H1 (cell line): ENCODE results near the gene RNASEH2C. TPM values are rescaled to one million over a fixed set of nuclear protein-coding genes. Genes with fewer than 3 reads are reported as not detected.

Experiments used
- CTCF ChIA-PET: fragments of 300-600 bp; sonication (Branson Sonifier 250); formaldehyde crosslinking; loops from one replicate; lab custom pipeline; 2021; ENCODE audit not compliant: partially characterized antibody; lab: Charles Lee
- POLR2A ChIA-PET: fragments of 300-600 bp; sonication (Branson Sonifier 250); formaldehyde crosslinking; loops from one replicate; lab custom pipeline; 2021; ENCODE audit warnings: inconsistent platforms; ENCODE audit not compliant: partially characterized antibody; lab: Charles Lee
- DNase-seq, 2 experiments: peaks; one replicate each; pipeline versions ENCODE4 v3.0.0 to v3.0.0-alpha.2; 2010 to 2022; ENCODE audit warnings: low spot score in 2 of 2, low read depth in 1 of 2, mixed read lengths in 1 of 2
- FAIRE-seq: peaks from 2 replicates; lab custom pipeline; 2011; peaks lifted over from hg19 to GRCh38; lab: Jason Lieb, UNC
- H2AFZ ChIP-seq: 2 replicates; pipeline ENCODE4 v1.8.1; 2012; ENCODE audit warnings: low read length, inconsistent platforms
- H2AK5ac ChIP-seq: 2 replicates; pipeline ENCODE4 v1.6.1; 2013; ENCODE audit warnings: low read depth, low read length
- H2BK120ac ChIP-seq: replicated peaks from 2 replicates; pipeline ENCODE3; 2013; ENCODE audit warnings: low read depth, low read length, inconsistent platforms
- H2BK12ac ChIP-seq: 2 replicates; pipeline ENCODE4 v1.6.1; 2013; ENCODE audit warnings: low read depth, low read length
- H2BK15ac ChIP-seq: 2 replicates; pipeline ENCODE4 v1.6.1; 2013; ENCODE audit warnings: low read length
- H2BK20ac ChIP-seq: 2 replicates; pipeline ENCODE4 v1.6.1; 2013; ENCODE audit warnings: low read length
- H2BK5ac ChIP-seq: 2 replicates; pipeline ENCODE4 v1.6.1; 2013; ENCODE audit warnings: low read depth, low read length
- H3K14ac ChIP-seq: 2 replicates; pipeline ENCODE4 v1.6.1; 2013; ENCODE audit warnings: inconsistent platforms; ENCODE audit not compliant: insufficient read length
- H3K18ac ChIP-seq: 2 replicates; pipeline ENCODE4 v1.6.1; 2013; ENCODE audit warnings: low read length; ENCODE audit errors: extremely low read depth
- H3K23ac ChIP-seq: 2 replicates; pipeline ENCODE4 v1.6.1; 2013; ENCODE audit warnings: inconsistent platforms; ENCODE audit not compliant: insufficient read length
- H3K23me2 ChIP-seq: 2 replicates; pipeline ENCODE4 v1.6.1; 2013; ENCODE audit warnings: low read depth, low read length
- H3K27ac ChIP-seq: 2 replicates; pipeline ENCODE4 v1.6.1; 2011; ENCODE audit warnings: low read depth, low read length, inconsistent platforms
- H3K27me3 ChIP-seq, 4 experiments: replicated peaks in 1 of 4; 1 replicate in 1 of 4; 2 replicates in 3 of 4; pipeline versions ENCODE4 v1.6.1 to v1.8.1; 2011 to 2013; ENCODE audit warnings: low read length in 3 of 4, mild to moderate bottlenecking in 3 of 4, inconsistent platforms in 2 of 4, mixed read lengths in 2 of 4, moderate library complexity in 1 of 4; ENCODE audit not compliant: control insufficient read depth in 3 of 4, insufficient read depth in 3 of 4; ENCODE audit errors: extremely low read depth in 1 of 4
- H3K36me3 ChIP-seq, 4 experiments: 2 replicates each; pipeline versions ENCODE4 v1.6.1 to v1.8.1; 2011 to 2013; ENCODE audit warnings: mild to moderate bottlenecking in 4 of 4, low read length in 3 of 4, moderate library complexity in 2 of 4, control low read depth in 1 of 4, inconsistent platforms in 1 of 4; ENCODE audit not compliant: insufficient read depth in 4 of 4, control insufficient read depth in 2 of 4
- H3K4ac ChIP-seq: replicated peaks from 2 replicates; pipeline ENCODE3; 2013; ENCODE audit warnings: low read length, low read depth, mixed read lengths, inconsistent platforms; ENCODE audit not compliant: insufficient read length
- H3K4me1 ChIP-seq, 4 experiments: replicated peaks in 1 of 4; 1 replicate in 1 of 4; 2 replicates in 3 of 4; pipeline versions ENCODE4 v1.6.1 to v1.8.1; 2011 to 2013; ENCODE audit warnings: low read length in 3 of 4, inconsistent platforms in 2 of 4, mixed read lengths in 1 of 4; ENCODE audit not compliant: insufficient read depth in 4 of 4, control insufficient read depth in 3 of 4
- H3K4me2 ChIP-seq, 2 experiments: 2 replicates each; pipeline versions ENCODE4 v1.6.1 to v1.8.1; 2011 to 2013; ENCODE audit warnings: low read depth in 2 of 2, low read length in 2 of 2, control low read depth in 1 of 2, inconsistent platforms in 1 of 2, mild to moderate bottlenecking in 1 of 2; ENCODE audit not compliant: insufficient read depth in 1 of 2
- H3K4me3 ChIP-seq, 4 experiments: fragments of 200-600, 300-600 bp in 1 of 4; sonication (generic), shearing (Covaris generic), sonication (Bioruptor Twin) in 1 of 4; 2 replicates each; pipeline versions ENCODE4 v1.5.1 to v1.8.1; 2011 to 2016; ENCODE audit warnings: low read length in 4 of 4, low read depth in 3 of 4, control low read depth in 2 of 4, inconsistent platforms in 2 of 4, mild to moderate bottlenecking in 2 of 4, mixed read lengths in 1 of 4, moderate library complexity in 1 of 4; ENCODE audit not compliant: insufficient read depth in 2 of 4; ENCODE audit errors: extremely low read depth in 1 of 4
- H3K56ac ChIP-seq: replicated peaks from 2 replicates; pipeline ENCODE3; 2013; ENCODE audit warnings: low read depth, mild to moderate bottlenecking, mixed read lengths, low read length, inconsistent platforms; ENCODE audit not compliant: insufficient read length
- H3K79me1 ChIP-seq: 2 replicates; pipeline ENCODE4 v1.6.1; 2013; ENCODE audit warnings: low read depth, low read length, control low read depth
- H3K79me2 ChIP-seq, 2 experiments: 2 replicates each; pipeline versions ENCODE4 v1.6.1 to v1.8.1; 2012 to 2013; ENCODE audit warnings: low read length in 2 of 2, mild to moderate bottlenecking in 2 of 2, inconsistent platforms in 1 of 2; ENCODE audit not compliant: insufficient read depth in 2 of 2, control insufficient read depth in 1 of 2
- H3K9ac ChIP-seq, 4 experiments: replicated peaks in 1 of 4; 1 replicate in 1 of 4; 2 replicates in 3 of 4; pipeline versions ENCODE4 v1.6.1 to v1.8.1; 2011 to 2013; ENCODE audit warnings: low read depth in 3 of 4, low read length in 3 of 4, control low read depth in 2 of 4, mild to moderate bottlenecking in 2 of 4, moderate library complexity in 2 of 4, inconsistent platforms in 1 of 4; ENCODE audit errors: extremely low read depth in 1 of 4
- H3K9me3 ChIP-seq, 2 experiments: 2 replicates each; pipeline versions ENCODE4 v1.6.1 to v1.8.1; 2012 to 2013; ENCODE audit warnings: mild to moderate bottlenecking in 2 of 2, moderate library complexity in 2 of 2, control low read depth in 1 of 2, inconsistent platforms in 1 of 2, low read depth in 1 of 2, low read length in 1 of 2, mixed read lengths in 1 of 2; ENCODE audit not compliant: insufficient read depth in 2 of 2
- H4K20me1 ChIP-seq, 2 experiments: replicated peaks in 1 of 2; 2 replicates each; pipeline versions ENCODE3 to v1.8.1; 2011 to 2013; ENCODE audit warnings: inconsistent platforms in 2 of 2, low read length in 2 of 2, mild to moderate bottlenecking in 1 of 2; ENCODE audit not compliant: insufficient read depth in 2 of 2, control insufficient read depth in 1 of 2
- H4K5ac ChIP-seq: 2 replicates; pipeline ENCODE4 v1.6.1; 2013; ENCODE audit warnings: low read length, low read depth, mixed read lengths, inconsistent platforms; ENCODE audit not compliant: insufficient read length
- H4K8ac ChIP-seq: 2 replicates; pipeline ENCODE4 v1.8.0; 2013; ENCODE audit warnings: mild to moderate bottlenecking, moderate library complexity, low read length, inconsistent platforms; ENCODE audit not compliant: insufficient read depth; ENCODE audit errors: extremely low read depth
- H4K91ac ChIP-seq: replicated peaks from 2 replicates; pipeline ENCODE3; 2013; ENCODE audit warnings: low read length, mixed read lengths, inconsistent platforms; ENCODE audit not compliant: insufficient read length
- BCL11A ChIP-seq, 2 experiments: IDR thresholded peaks; one replicate each; pipeline ENCODE4 v1.6.1; 2011; ENCODE audit warnings: low read depth in 2 of 2, low read length in 2 of 2, mild to moderate bottlenecking in 2 of 2
- CEBPB ChIP-seq: IDR thresholded peaks from 2 replicates; pipeline ENCODE4 v1.6.1; 2012; ENCODE audit warnings: low read depth, low read length
- CREB1 ChIP-seq: IDR thresholded peaks from 2 replicates; pipeline ENCODE4 v1.6.1; 2012; ENCODE audit warnings: inconsistent platforms
- RAD21 ChIP-seq, 2 experiments: IDR thresholded peaks in 1 of 2; conservative IDR thresholded peaks in 1 of 2; 2 replicates each; pipeline ENCODE4 v1.6.1; 2011; ENCODE audit warnings: low read depth in 2 of 2, low read length in 2 of 2, improper control_type of control experiment in 1 of 2, inconsistent platforms in 1 of 2, mild to moderate bottlenecking in 1 of 2, moderate library complexity in 1 of 2
- RBBP5 ChIP-seq: IDR thresholded peaks from 2 replicates; pipeline ENCODE4 v1.7.1; 2012; ENCODE audit warnings: low read depth, mild to moderate bottlenecking, inconsistent platforms, low read length, moderate library complexity, borderline replicate concordance
- SAP30 ChIP-seq: fragments of 300-600 bp; sonication (generic); IDR thresholded peaks from 2 replicates; pipeline ENCODE4 v1.7.1; 2012; ENCODE audit warnings: low read length, moderate library complexity, mild to moderate bottlenecking, inconsistent platforms; ENCODE audit not compliant: insufficient read depth, insufficient replicate concordance
- SP2 ChIP-seq: IDR thresholded peaks from 2 replicates; pipeline ENCODE4 v1.6.1; 2012; ENCODE audit warnings: mild to moderate bottlenecking, low read length, inconsistent platforms
- SP4 ChIP-seq: IDR thresholded peaks from 2 replicates; pipeline ENCODE4 v1.6.1; 2012; ENCODE audit warnings: low read length, inconsistent platforms
- SRF ChIP-seq: IDR thresholded peaks from 2 replicates; pipeline ENCODE4 v1.6.1; 2011; ENCODE audit warnings: mild to moderate bottlenecking, low read depth, low read length, moderate library complexity
- TAF1 ChIP-seq: IDR thresholded peaks from 2 replicates; pipeline ENCODE4 v1.6.1; 2011; ENCODE audit warnings: mild to moderate bottlenecking, low read depth, low read length
- USF2 ChIP-seq: IDR thresholded peaks from 2 replicates; pipeline ENCODE4 v1.6.1; 2011; ENCODE audit warnings: low read length, improper control_type of control experiment
- WGBS, 2 experiments: shearing (Covaris generic) in 1 of 2; methylation state at CpG; one replicate each; pipeline versions ENCODE4 v1.1.6 to v1.1.7; 2013 to 2015; ENCODE audit warnings: low lambda C conversion rate in 2 of 2, mixed read lengths in 2 of 2, inconsistent platforms in 1 of 2, low coverage in 1 of 2, missing lambda C conversion rate in 1 of 2; ENCODE audit not compliant: insufficient replicate concordance in 2 of 2, insufficient coverage in 1 of 2, insufficient read length in 1 of 2; ENCODE audit errors: extremely low coverage in 1 of 2, missing lambda C conversion rate in 1 of 2; 5-methylcytosine and 5-hydroxymethylcytosine counted together
- polyA plus RNA-seq, 7 experiments: library from polyadenylated mRNA; depleted of rRNA in 3 of 7; stranded (reverse) in 5 of 7; unstranded in 2 of 7; fragments of >200 nt in 5 of 7; fragments of 200-250 nt in 2 of 7; gene quantifications; 1 replicate in 5 of 7; 2 replicates in 1 of 7; 4 replicates in 1 of 7; pipeline versions ENCODE4 v1.2.1 to v1.2.3, GENCODE V29; 2011 to 2013; ENCODE audit warnings: missing spikeins in 2 of 7, mixed read lengths in 2 of 7
- total RNA-seq: library from RNA; stranded (reverse); fragmentation: NEBNext Ultra II Directional; extraction: Animal tissue kit (Norgen Biotek cat#: 25700); gene quantifications from 2 replicates; pipeline ENCODE4 v1.2.1, GENCODE V29; 2021

Gene RNASEH2C
- total and polyA plus RNA-seq, 2 of the 8 experiments (the other 6 are each of a cell fraction or from before 2014, with no cell fraction given), result 40.2 to 60.3 TPM

DNA sequence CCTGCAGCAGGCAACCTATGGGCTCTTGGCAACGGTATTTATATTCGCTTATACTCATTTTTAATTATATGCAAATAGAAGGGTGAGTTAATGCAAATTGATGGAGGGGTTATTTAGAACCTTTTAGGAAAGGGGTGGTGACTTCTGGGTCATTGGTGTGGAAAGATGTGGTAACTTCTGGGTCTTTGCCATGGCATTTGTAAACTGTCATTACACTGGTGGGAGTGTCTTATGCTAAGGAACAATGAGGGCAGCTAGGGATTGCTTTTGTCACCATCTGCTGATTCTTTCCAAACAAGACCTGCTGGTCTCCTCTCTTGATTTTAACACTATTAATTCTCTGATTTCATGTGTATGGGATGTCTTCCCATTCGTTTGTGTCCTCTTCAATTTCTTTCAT, 20.2 kb downstream of the RNASEH2C start:
- Histone ChIP-seq H3K18ac (no peak overlapping the region), H3K4me2 (no peak overlapping the region), H3K4me3 (no peak overlapping the region), H3K4me1 (no peaks in the 10 kb centered on the region), H3K9ac (no peak overlapping the region), H4K8ac (no peak overlapping the region), H3K9me3 (0 out of 4 replicates have a peak, but pooled peaks cover 0 to 7% of the 10 kb centered on the region in 2 experiments), H4K20me1 (no peaks in the 10 kb centered on the region), H3K36me3 (no peaks in the 10 kb centered on the region), H3K27me3 (no peaks in the 10 kb centered on the region; a peak in 3 of 7 replicates), H2BK20ac (no peak overlapping the region), H4K5ac (no peak overlapping the region), H2BK120ac (no peak overlapping the region), H3K56ac (no peak overlapping the region), H4K91ac (no peak overlapping the region), H3K27ac (no peak overlapping the region), H3K79me1 (no peaks in the 10 kb centered on the region), H2BK12ac (no peak overlapping the region), H3K4ac (no peak overlapping the region), H3K79me2 (no peaks in the 10 kb centered on the region), H2BK5ac (no peak overlapping the region), H3K14ac (no peak overlapping the region), H2AK5ac (no peak overlapping the region), H3K23me2 (no peaks in the 10 kb centered on the region; the same call in 1 of the 2 replicates), H2BK15ac (no peak overlapping the region), H2AFZ (no peak overlapping the region), H3K23ac (no peak overlapping the region)
- POLR2A ChIA-PET, result no interaction called here
- CTCF ChIA-PET, result interaction anchor here (1.1 to 1.8 kb wide), 2 partner anchors 11 to 184 kb away, joined by 3 read pairs; partner anchors contain the start of gene KAT5
- FAIRE-seq (no peak), DNase-seq (no peak)
- 85% methylated on average over 3 of the region's 3 CpGs; no CpG with 5 or more reads in 1 of the 2 experiments for WGBS, 2 experiments
- TF ChIP-seq SP2, result no peak
- no peak for TF ChIP-seq CREB1
- no peak for TF ChIP-seq SAP30
- TF ChIP-seq TAF1, result no peak
- TF ChIP-seq RAD21 (IDR thresholded peaks at IDR 0.05 in 1 of 2, conservative IDR thresholded peaks at IDR 0.05 in 1 of 2; ENCODE audit: low read depth in 2 of 2, low read length in 2 of 2), result no peak
- no peak for TF ChIP-seq RBBP5
- TF ChIP-seq BCL11A (IDR thresholded peaks at IDR 0.05; ENCODE audit: low read depth in 2 of 2, low read length in 2 of 2), result no peak
- no peak for TF ChIP-seq SP4
- TF ChIP-seq CEBPB, result no peak
- no peak for TF ChIP-seq SRF
- TF ChIP-seq USF2, result no peak
